GM10266 (cell line): Measurements from ENCODE around the gene PLCB3.

Experiments used
- DNase-seq: peaks from one replicate; pipeline ENCODE4 v3.0.0; 2012; ENCODE audit errors: extremely low spot score
- TF ChIP-seq, protein P1 (sequence below): IDR thresholded peaks from 2 replicates; pipeline ENCODE4 v1.5.1; 2012; ENCODE audit warnings: mild to moderate bottlenecking, low read depth; ENCODE audit not compliant: control insufficient read depth, insufficient read depth; ENCODE audit errors: missing control alignments

The PLCB3 gene

DNA sequence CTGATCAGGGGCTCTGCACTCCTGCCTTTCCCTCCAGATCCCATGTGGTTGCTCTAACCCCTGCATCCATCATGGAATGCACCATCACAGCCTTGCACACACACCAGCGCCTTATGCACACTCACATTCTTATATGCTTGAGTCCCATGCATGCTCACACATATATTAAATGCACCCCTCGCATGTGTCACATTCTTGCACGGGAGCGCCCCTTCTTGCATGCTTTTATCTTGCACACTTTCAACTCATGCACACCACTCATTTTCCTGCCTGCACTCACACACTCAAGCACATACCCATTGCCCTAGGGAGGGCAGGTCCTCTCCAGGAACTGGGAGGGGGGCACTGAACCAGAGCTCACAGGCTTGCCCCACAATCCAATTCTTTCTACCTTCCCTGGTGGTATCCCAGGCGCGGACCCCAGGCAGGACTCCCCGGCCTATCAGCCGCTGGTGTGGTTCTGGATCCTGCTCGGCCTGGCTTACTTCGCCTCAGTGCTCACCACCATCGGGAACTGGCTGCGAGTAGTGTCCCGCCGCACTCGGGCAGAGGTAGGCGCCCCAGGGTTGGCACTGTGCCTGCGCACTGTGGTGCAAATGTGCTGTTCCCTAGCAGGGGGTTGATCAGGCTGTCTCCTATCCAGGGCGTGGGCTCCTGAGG, 46.5 kb downstream of the PLCB3 start:
- no peak for DNase-seq
- TF ChIP-seq, protein P1, sequence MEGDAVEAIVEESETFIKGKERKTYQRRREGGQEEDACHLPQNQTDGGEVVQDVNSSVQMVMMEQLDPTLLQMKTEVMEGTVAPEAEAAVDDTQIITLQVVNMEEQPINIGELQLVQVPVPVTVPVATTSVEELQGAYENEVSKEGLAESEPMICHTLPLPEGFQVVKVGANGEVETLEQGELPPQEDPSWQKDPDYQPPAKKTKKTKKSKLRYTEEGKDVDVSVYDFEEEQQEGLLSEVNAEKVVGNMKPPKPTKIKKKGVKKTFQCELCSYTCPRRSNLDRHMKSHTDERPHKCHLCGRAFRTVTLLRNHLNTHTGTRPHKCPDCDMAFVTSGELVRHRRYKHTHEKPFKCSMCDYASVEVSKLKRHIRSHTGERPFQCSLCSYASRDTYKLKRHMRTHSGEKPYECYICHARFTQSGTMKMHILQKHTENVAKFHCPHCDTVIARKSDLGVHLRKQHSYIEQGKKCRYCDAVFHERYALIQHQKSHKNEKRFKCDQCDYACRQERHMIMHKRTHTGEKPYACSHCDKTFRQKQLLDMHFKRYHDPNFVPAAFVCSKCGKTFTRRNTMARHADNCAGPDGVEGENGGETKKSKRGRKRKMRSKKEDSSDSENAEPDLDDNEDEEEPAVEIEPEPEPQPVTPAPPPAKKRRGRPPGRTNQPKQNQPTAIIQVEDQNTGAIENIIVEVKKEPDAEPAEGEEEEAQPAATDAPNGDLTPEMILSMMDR, result no peak

DNA sequence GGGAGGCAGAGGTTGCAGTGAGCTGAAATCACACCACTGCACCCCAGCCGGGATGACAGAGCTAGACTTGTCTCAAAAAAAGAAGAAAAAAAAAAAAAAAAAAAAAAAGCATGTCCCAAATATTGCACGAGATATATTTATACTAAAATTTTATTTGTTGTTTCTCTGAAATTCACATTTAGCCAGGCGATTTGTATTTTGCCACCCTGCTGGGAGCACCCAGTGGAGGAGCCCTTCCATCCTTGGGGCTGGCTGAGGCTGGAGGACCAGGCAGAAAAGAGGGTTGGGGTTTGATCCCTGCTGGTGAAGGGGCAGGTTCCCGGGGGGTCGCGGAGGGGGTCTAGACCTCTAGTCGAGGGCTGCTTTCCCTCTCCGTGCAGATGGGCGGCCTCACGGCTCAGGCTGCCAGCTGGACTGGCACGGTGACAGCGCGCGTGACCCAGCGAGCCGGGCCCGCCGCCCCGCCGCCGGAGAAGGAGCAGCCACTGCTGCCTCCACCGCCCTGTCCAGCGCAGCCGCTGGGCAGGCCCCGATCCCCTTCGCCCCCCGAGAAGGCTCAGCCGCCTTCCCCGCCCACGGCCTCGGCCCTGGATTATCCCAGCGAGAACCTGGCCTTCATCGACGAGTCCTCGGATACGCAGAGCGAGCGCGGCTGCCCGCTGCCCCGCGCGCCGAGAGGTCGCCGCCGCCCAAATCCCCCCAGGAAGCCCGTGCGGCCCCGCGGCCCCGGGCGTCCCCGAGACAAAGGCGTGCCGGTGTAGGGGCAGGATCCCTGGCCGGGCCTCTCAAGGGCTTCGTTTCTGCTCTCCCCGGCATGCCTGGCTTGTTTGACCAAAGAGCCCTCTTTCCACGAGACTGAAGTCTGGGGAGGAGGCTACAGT, 47.9 kb downstream of the PLCB3 start:
- TF ChIP-seq, protein P1, result no peak
- DNase-seq, result no peak

DNA sequence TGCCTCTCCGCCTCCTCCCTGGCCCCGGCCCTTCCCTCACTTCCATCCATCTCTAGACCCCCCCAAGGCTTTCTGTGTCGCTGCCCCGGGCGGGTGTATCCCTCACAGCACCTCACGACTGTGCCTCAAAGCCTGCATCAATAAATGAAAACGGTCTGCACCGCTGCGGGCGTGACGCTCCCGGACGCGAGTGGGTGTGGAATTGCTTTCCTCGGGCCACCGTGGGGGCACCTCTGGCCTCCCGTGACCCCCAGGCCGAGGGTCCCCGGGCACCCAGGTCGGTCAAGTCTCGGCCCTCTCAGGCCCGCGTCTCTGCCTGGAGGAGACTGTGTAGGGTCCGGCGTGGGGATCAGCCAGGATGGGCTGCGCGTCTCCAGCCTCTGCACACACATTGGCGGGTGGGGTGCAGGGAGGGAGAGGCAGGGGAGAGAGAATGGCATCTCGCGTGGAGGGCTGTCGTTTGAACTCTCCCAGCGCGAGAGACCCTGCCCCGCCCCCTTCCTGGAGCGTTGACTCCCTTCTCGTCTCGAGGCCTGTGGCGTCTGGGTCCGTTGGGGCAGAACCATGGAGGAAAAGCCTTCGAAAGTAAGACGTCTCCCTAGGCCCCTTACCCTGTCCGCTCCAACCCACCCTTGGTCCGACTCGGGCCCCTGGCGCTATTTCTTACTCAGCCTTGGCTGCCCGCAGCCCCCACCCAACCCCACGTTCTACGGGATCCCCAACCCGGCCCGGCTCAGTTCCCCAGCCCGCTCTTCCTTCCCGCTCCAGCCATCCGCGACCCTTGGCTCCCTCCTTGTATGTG, 48.7 kb downstream of the PLCB3 start, which contains the start of gene CATSPERZ:
TSS of gene CATSPERZ (plus strand) at position 512 of the 802 bp plus-strand sequence. CDS start at position 565, 53 bp downstream.
- TF ChIP-seq, protein P1, result no peak
- no peak for DNase-seq

DNA sequence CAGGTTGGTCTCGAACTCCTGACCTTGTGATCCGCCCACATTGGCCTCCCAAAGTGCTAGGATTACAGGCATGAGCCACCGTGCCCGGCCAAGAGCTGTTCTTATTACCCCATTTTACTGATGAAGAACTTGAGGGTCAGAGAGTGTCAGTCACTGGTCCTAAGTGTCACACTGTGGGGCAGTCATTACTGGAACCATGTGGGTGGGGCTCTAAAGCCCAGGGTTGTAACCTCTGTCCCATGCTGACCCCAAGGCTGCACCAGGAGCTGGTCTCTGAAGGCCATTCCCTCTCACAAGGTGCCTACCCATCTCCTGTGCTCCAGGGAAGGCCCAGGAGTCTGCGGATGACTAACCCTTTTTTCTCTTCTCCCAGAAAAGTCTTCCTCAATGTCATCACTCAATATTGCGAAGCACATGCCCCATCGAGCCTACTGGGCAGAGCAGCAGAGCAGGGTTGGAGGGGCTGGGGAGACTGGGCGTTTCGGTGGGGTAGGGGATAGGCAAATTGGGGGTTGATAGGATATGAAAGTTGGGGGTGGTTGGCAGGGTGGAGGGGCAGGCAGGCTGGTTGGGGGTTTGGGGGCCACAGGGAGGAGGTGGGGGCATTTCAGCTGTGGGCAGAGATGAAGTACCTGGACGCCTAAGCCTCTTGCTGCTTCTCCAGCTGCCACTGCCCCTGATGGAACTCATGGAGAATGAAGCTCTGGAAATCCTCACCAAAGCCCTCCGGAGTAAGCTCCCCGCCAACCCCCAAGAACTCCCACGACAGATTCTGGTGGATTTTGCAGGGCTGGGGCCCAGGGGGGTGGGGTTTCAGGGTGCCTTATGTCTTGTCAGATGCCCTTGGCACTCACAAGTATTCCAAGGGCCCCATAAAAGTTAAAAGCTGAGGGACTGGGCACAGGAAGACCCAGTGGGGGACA, 52.0 kb downstream of the PLCB3 start:
- DNase-seq, result no peak
- TF ChIP-seq, protein P1, result no peak

DNA sequence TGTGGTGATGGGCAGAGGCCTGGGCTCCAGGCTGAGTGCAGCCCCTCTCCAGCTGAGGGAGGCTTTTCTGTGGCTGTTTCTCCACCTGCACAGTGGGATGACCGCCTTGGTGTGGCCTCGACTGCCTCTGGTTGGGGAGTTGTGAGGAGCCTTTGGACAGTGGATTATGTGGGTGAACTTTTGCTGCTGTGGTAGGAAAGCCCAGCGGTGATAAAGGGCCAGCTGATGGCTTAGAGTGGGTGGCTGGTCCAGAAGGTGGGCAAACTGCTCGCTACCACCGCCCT, 52.6 kb downstream of the PLCB3 start:
- no peak for DNase-seq
- TF ChIP-seq, protein P1, result no peak

DNA sequence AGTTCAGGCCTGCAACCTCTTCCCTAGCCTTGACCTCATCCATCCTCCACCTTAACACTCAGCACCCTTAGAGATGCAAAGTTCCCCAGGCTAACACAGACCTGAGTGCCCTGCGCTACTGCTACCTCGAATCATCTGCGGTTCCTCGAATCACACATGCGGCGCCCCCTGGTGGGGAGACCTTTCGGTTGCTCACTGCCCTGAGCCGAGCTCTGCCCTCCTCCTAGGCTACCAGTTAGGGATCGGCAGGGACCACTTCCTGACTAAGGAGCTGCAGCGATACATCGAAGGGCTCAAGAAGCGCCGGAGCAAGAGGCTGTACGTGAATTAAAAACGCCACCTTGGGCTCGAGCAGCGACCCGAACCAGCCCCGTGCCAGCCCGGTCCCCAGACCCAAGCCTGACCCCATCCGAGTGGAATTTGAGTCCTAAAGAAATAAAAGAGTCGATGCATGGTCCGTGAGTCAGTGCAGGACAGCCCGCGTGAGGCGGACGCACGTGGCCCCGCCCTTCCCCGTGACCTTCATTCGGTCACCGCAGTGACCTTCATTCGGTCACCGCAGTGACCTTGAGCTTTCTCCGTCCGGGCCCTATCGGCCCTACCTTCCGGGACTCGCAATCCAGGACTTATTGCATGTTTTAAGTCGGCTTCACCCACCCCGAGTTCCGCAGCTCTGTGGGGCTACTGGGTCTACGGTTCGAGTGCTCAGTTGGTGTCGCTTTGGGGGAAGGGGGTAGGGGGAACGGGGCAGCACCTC, 53.2 kb downstream of the PLCB3 start:
- TF ChIP-seq, protein P1, result peak; percentile 92
- DNase-seq, result peak; percentile 89
